HCT116 (cell line): ENCODE results near the gene NFIB. TPM values are rescaled to one million over a fixed set of nuclear protein-coding genes. Genes with fewer than 3 reads are reported as not detected.

Source experiments
- ATAC-seq: fragments of 200-7000 bp; cut with Tn5 transposase; 2 replicates; pipeline ENCODE4 v1.9.1; 2020; ENCODE audit warnings: mild to moderate bottlenecking, moderate library complexity
- BruUV-seq: library from RNA; stranded (reverse); fragments of 400-500 nt; replicated peaks from 2 replicates; lab custom pipeline; 2021; lab: Mats Ljungman, UMichigan
- CTCF ChIA-PET: fragments of 300-600 bp; sonication (Branson Sonifier 250); formaldehyde crosslinking; loops from one replicate; lab custom pipeline; 2021; ENCODE audit warnings: antibody characterized with exemption; lab: Charles Lee
- POLR2A ChIA-PET: fragments of 300-600, 350-600 bp; sonication (Branson Sonifier 250); formaldehyde crosslinking; loops from one replicate; lab custom pipeline; 2021; ENCODE audit warnings: antibody characterized with exemption; lab: Charles Lee
- RAD21 ChIA-PET, 2 experiments: fragments of 300-600 bp; sonication (Branson Sonifier 250); formaldehyde crosslinking; loops; one replicate each; lab custom pipeline; 2023; ENCODE audit warnings: low total read pairs in 2 of 2; ENCODE audit not compliant: uncharacterized antibody in 2 of 2, unreplicated experiment in 2 of 2, low non-redundant PET in 1 of 2; lab: Charles Lee
- DNase-seq: peaks from one replicate; pipeline ENCODE4 v3.0.0-alpha.2; 2010; ENCODE audit warnings: low read depth, low spot score
- H2AFZ ChIP-seq: fragments of 200-600 bp; shearing (Covaris generic), sonication (generic); 2 replicates; pipeline ENCODE4 v1.6.1; 2017; ENCODE audit warnings: low read depth, mixed run types, mixed read lengths, antibody characterized with exemption, low read length; ENCODE audit not compliant: poor library complexity, severe bottlenecking
- H3K27ac ChIP-seq: 2 replicates; pipeline ENCODE4 v1.5.1; 2012; ENCODE audit warnings: low read depth, low read length
- H3K27me3 ChIP-seq: fragments of 200-600 bp; sonication (generic); 2 replicates; pipeline ENCODE4 v1.6.1; 2016; ENCODE audit warnings: mixed run types, low read length, mixed read lengths; ENCODE audit not compliant: insufficient read depth
- H3K36me3 ChIP-seq, 2 experiments: fragments of 200-500 bp in 1 of 2; fragments of 200-600 bp in 1 of 2; sonication (Bioruptor generic) in 1 of 2; sonication (generic) in 1 of 2; 2 replicates each; pipeline versions ENCODE4 v1.5.1 to v1.6.1; 2014 to 2016; ENCODE audit warnings: low read length in 2 of 2, inconsistent platforms in 1 of 2, mixed read lengths in 1 of 2, mixed run types in 1 of 2; ENCODE audit not compliant: insufficient read depth in 2 of 2, control insufficient read depth in 1 of 2
- H3K4me1 ChIP-seq, 2 experiments: fragments of 200-600 bp in 1 of 2; sonication (generic) in 1 of 2; 2 replicates each; pipeline versions ENCODE4 v1.5.1 to v1.6.1; 2012 to 2017; ENCODE audit warnings: low read length in 2 of 2, inconsistent platforms in 1 of 2, mild to moderate bottlenecking in 1 of 2, mixed read lengths in 1 of 2, mixed run types in 1 of 2, moderate library complexity in 1 of 2; ENCODE audit not compliant: insufficient read depth in 2 of 2, control insufficient read depth in 1 of 2
- H3K4me2 ChIP-seq: fragments of 200-600 bp; sonication (generic); 2 replicates; pipeline ENCODE4 v1.6.1; 2017; ENCODE audit warnings: mixed run types, low read length, mixed read lengths
- H3K4me3 ChIP-seq, 2 experiments: fragments of 200-600 bp in 1 of 2; sonication (generic) in 1 of 2; replicated peaks in 1 of 2; 2 replicates each; pipeline ENCODE4 v1.5.1; 2011 to 2016; ENCODE audit warnings: low read length in 2 of 2, control low read depth in 1 of 2, low read depth in 1 of 2, mild to moderate bottlenecking in 1 of 2, mixed read lengths in 1 of 2, mixed run types in 1 of 2
- H3K79me2 ChIP-seq: fragments of 200-600 bp; sonication (generic); 2 replicates; pipeline ENCODE4 v1.6.1; 2017; ENCODE audit warnings: mild to moderate bottlenecking, mixed run types, low read length, moderate library complexity, mixed read lengths; ENCODE audit not compliant: insufficient read depth
- H3K9ac ChIP-seq: fragments of 200-600 bp; sonication (generic); 2 replicates; pipeline ENCODE4 v1.6.1; 2016; ENCODE audit warnings: low read length, mixed read lengths
- H3K9me2 ChIP-seq: fragments of 200-600 bp; sonication (generic), shearing (Covaris generic); 2 replicates; pipeline ENCODE4 v1.6.1; 2017; ENCODE audit warnings: mixed run types, mild to moderate bottlenecking, moderate library complexity; ENCODE audit not compliant: insufficient read depth
- H3K9me3 ChIP-seq, 2 experiments: fragments of 200-500 bp in 1 of 2; fragments of 200-600 bp in 1 of 2; sonication (Bioruptor generic) in 1 of 2; sonication (generic) in 1 of 2; 2 replicates each; pipeline ENCODE4 v1.6.1; 2014 to 2017; ENCODE audit warnings: low read length in 2 of 2, mixed read lengths in 2 of 2, inconsistent platforms in 1 of 2, low read depth in 1 of 2, mild to moderate bottlenecking in 1 of 2, mixed run types in 1 of 2, moderate library complexity in 1 of 2; ENCODE audit not compliant: control insufficient read depth in 1 of 2, insufficient read depth in 1 of 2
- H4K20me1 ChIP-seq: fragments of 200-600 bp; sonication (generic), shearing (Covaris generic); 2 replicates; pipeline ENCODE4 v1.6.1; 2017; ENCODE audit warnings: mixed run types, mild to moderate bottlenecking, moderate library complexity; ENCODE audit not compliant: insufficient read depth
- CBX3 ChIP-seq: IDR thresholded peaks from 2 replicates; pipeline ENCODE4 v1.6.1; 2012; ENCODE audit warnings: low read depth
- CEBPB ChIP-seq: IDR thresholded peaks from 2 replicates; pipeline ENCODE4 v1.6.1; 2012; ENCODE audit warnings: low read depth
- CTCF ChIP-seq, 3 experiments: fragments of 200-600 bp in 1 of 3; sonication (generic) in 1 of 3; IDR thresholded peaks in 2 of 3; conservative IDR thresholded peaks in 1 of 3; 2 replicates each; pipeline ENCODE4 v1.5.1; 2012 to 2017; ENCODE audit warnings: low read depth in 2 of 3, low read length in 2 of 3, antibody characterized with exemption in 1 of 3, borderline replicate concordance in 1 of 3, control low read depth in 1 of 3, mild to moderate bottlenecking in 1 of 3, mixed read lengths in 1 of 3, mixed run types in 1 of 3, moderate library complexity in 1 of 3; ENCODE audit not compliant: insufficient read depth in 1 of 3
- EGR1 ChIP-seq: IDR thresholded peaks from 2 replicates; pipeline ENCODE4 v1.6.1; 2012; ENCODE audit warnings: low read depth
- EZH2 ChIP-seq: fragments of 200-600 bp; sonication (generic); IDR thresholded peaks from 2 replicates; pipeline ENCODE4 v1.6.1; 2017; ENCODE audit warnings: antibody characterized with exemption, mixed run types
- FOSL1 ChIP-seq: IDR thresholded peaks from 2 replicates; pipeline ENCODE4 v1.6.1; 2012; ENCODE audit warnings: low read depth
- RAD21 ChIP-seq: IDR thresholded peaks from 2 replicates; pipeline ENCODE4 v1.6.1; 2012; ENCODE audit warnings: low read depth, mild to moderate bottlenecking
- REST ChIP-seq: IDR thresholded peaks from 2 replicates; pipeline ENCODE4 v1.6.1; 2012; ENCODE audit warnings: low read depth
- SP1 ChIP-seq: IDR thresholded peaks from 2 replicates; pipeline ENCODE4 v1.6.1; 2012; ENCODE audit warnings: low read depth
- SRF ChIP-seq: IDR thresholded peaks from 2 replicates; pipeline ENCODE4 v1.6.1; 2012; ENCODE audit warnings: low read depth
- YY1 ChIP-seq: IDR thresholded peaks from 2 replicates; pipeline ENCODE4 v1.6.1; 2011; ENCODE audit warnings: low read length, low read depth, moderate library complexity, mild to moderate bottlenecking; ENCODE audit not compliant: insufficient replicate concordance; ENCODE audit errors: extremely low read depth
- ZBTB33 ChIP-seq: IDR thresholded peaks from 2 replicates; pipeline ENCODE4 v1.6.1; 2011; ENCODE audit warnings: mild to moderate bottlenecking, low read length, moderate library complexity; ENCODE audit not compliant: insufficient replicate concordance; ENCODE audit errors: extremely low read depth
- ZFX ChIP-seq: fragments of 450-650 bp; IDR thresholded peaks from 2 replicates; pipeline ENCODE4 v1.6.1; 2017
- ZNF274 ChIP-seq: fragments of 200-500 bp; sonication (Bioruptor generic); IDR thresholded peaks from 2 replicates; pipeline ENCODE4 v1.6.1; 2014; ENCODE audit warnings: mild to moderate bottlenecking, low read depth, low read length, inconsistent platforms
- intact Hi-C: fragments of 100-400 bp; cut with micrococcal nuclease; formaldehyde crosslinking; loops from 2 replicates; pipeline ENCODE4 v1.10.0; 2022
- total RNA-seq: library from RNA; stranded (reverse); gene quantifications from one replicate; pipeline ENCODE4 v1.2.1, GENCODE V29; 2021; ENCODE audit not compliant: unreplicated experiment

Gene NFIB
- total RNA-seq, 1 experiment from 2014 or later: 6.6 TPM

GRCh38 chr9:14096258-14096922, 217.6 kb downstream of the NFIB start:
- CTCF ChIA-PET: no interaction called here
- no TSS peak for BruUV-seq
- H3K4me1 ChIP-seq: no peaks in the 10 kb centered on the region

More at GRCh38 chr9:14096258-14096922, 217.6 kb downstream of the NFIB start:
- ATAC-seq (no peak), DNase-seq (no peak)
- Histone ChIP-seq H4K20me1 (no peaks in the 10 kb centered on the region), H3K4me2 (no peak overlapping the region), H3K9me2 (no peaks in the 10 kb centered on the region), H3K79me2 (no peaks in the 10 kb centered on the region), H3K4me3 (no peak overlapping the region), H3K9ac (no peak overlapping the region), H3K27me3 (no peaks in the 10 kb centered on the region), H3K9me3 (no peaks in the 10 kb centered on the region), H2AFZ (no peak overlapping the region), H3K27ac (no peak overlapping the region), H3K36me3 (no peaks in the 10 kb centered on the region)
- RAD21 ChIA-PET: no interaction called here
- TF ChIP-seq ZBTB33: no peak
- no peak for TF ChIP-seq FOSL1
- TF ChIP-seq CTCF (IDR thresholded peaks at IDR 0.05 in 2 of 3, conservative IDR thresholded peaks at IDR 0.05 in 1 of 3; ENCODE audit: borderline replicate concordance in 1 of 3, insufficient read depth in 1 of 3, low read depth in 2 of 3, low read length in 2 of 3): no peak
- no peak for TF ChIP-seq RAD21
- TF ChIP-seq EGR1: no peak
- no peak for TF ChIP-seq CBX3
- TF ChIP-seq CEBPB: no peak
- TF ChIP-seq SRF: no peak
- no peak for TF ChIP-seq SP1
- TF ChIP-seq YY1: no peak
- TF ChIP-seq EZH2: no peak
- TF ChIP-seq ZFX: no peak
- TF ChIP-seq ZNF274: no peak
- TF ChIP-seq REST: no peak
- POLR2A ChIA-PET: no interaction called here
- intact Hi-C loops: no loop called here
